K562 (cell line): ENCODE results near the gene TRAF7. TPM values are rescaled to one million over a fixed set of nuclear protein-coding genes. Genes with fewer than 3 reads are reported as not detected.

Experiments
- ATAC-seq: fragments of 200-7000 bp; cut with Tn5 transposase; 3 replicates; pipeline ENCODE4 v1.9.1; 2020; ENCODE audit warnings: moderate library complexity
- BruUV-seq: library from RNA; stranded (reverse); fragments of 400-500 nt; replicated peaks from 2 replicates; lab custom pipeline; 2021; lab: Mats Ljungman, UMichigan
- CTCF ChIA-PET: fragments of 300-600 bp; formaldehyde crosslinking; extraction: SDS; loops from one replicate; lab custom pipeline; 2021; ENCODE audit warnings: low intra/inter-chr PET ratio; lab: Yijun Ruan, JAX
- POLR2A ChIA-PET: fragments of 300-600, 350-650 bp; sonication (Branson Sonifier 250); formaldehyde crosslinking; extraction: SDS; loops from one replicate; lab custom pipeline; 2021; ENCODE audit warnings: antibody characterized with exemption, inconsistent platforms; lab: Yijun Ruan, JAX
- DNase-seq, 4 experiments: peaks; one replicate each; pipeline versions ENCODE4 v3.0.0 to v3.0.0-alpha.2; 2011 to 2018; ENCODE audit warnings: low spot score in 3 of 4, mixed read lengths in 3 of 4; ENCODE audit errors: extremely low read depth in 1 of 4
- FAIRE-seq: peaks from 2 replicates; lab custom pipeline; 2011; peaks lifted over from hg19 to GRCh38; lab: Jason Lieb, UNC
- H2AFZ ChIP-seq: 2 replicates; pipeline ENCODE4 v1.6.0; 2011; ENCODE audit warnings: low read depth, low read length, control low read depth, inconsistent platforms
- H3K27ac ChIP-seq: fragments of 200-600 bp; 3 replicates; pipeline ENCODE4 v1.8.0; 2011; ENCODE audit warnings: low read depth, mild to moderate bottlenecking, control low read depth, inconsistent platforms, low read length, moderate library complexity, mixed read lengths; ENCODE audit errors: extremely low read depth
- H3K27me3 ChIP-seq, 2 experiments: fragments of 300-600 bp in 1 of 2; 2 replicates in 1 of 2; 3 replicates in 1 of 2; pipeline versions ENCODE4 v1.6.0 to v1.8.0; 2011; ENCODE audit warnings: inconsistent platforms in 2 of 2, low read length in 2 of 2, mild to moderate bottlenecking in 1 of 2, mixed read lengths in 1 of 2, moderate library complexity in 1 of 2; ENCODE audit not compliant: control insufficient read depth in 2 of 2, insufficient read depth in 2 of 2
- H3K36me3 ChIP-seq: fragments of 300-600 bp; 3 replicates; pipeline ENCODE4 v1.8.0; 2011; ENCODE audit warnings: mild to moderate bottlenecking, low read length, inconsistent platforms; ENCODE audit not compliant: control insufficient read depth, insufficient read depth
- H3K4me1 ChIP-seq, 2 experiments: fragments of 200-600 bp in 1 of 2; replicated peaks in 1 of 2; 2 replicates in 1 of 2; 3 replicates in 1 of 2; pipeline versions ENCODE4 v1.5.1 to v1.8.0; 2011; ENCODE audit warnings: inconsistent platforms in 2 of 2, low read length in 2 of 2, mild to moderate bottlenecking in 1 of 2, mixed read lengths in 1 of 2, moderate library complexity in 1 of 2; ENCODE audit not compliant: control insufficient read depth in 2 of 2, insufficient read depth in 2 of 2
- H3K4me2 ChIP-seq: 2 replicates; pipeline ENCODE4 v1.6.1; 2011; ENCODE audit warnings: low read length, control low read depth, inconsistent platforms, mixed read lengths; ENCODE audit not compliant: insufficient read depth
- H3K4me3 ChIP-seq: fragments of 200-600 bp; sonication (generic), shearing (Covaris generic); 2 replicates; pipeline ENCODE4 v1.5.1; 2016; ENCODE audit warnings: control low read depth, inconsistent platforms
- H3K79me2 ChIP-seq: fragments of 200-600 bp; 3 replicates; pipeline ENCODE4 v1.8.0; 2011; ENCODE audit warnings: low read length, inconsistent platforms; ENCODE audit not compliant: control insufficient read depth, insufficient read depth
- H3K9ac ChIP-seq, 2 experiments: 2 replicates each; pipeline versions ENCODE4 v1.6.0 to v1.6.1; 2011; ENCODE audit warnings: low read depth in 2 of 2, low read length in 2 of 2, control low read depth in 1 of 2, inconsistent platforms in 1 of 2, mild to moderate bottlenecking in 1 of 2, mixed read lengths in 1 of 2; ENCODE audit not compliant: insufficient read depth in 1 of 2
- H3K9me1 ChIP-seq: one replicate; pipeline ENCODE4 v1.6.0; 2011; ENCODE audit warnings: inconsistent platforms, mild to moderate bottlenecking, low read length, moderate library complexity; ENCODE audit not compliant: control insufficient read depth, insufficient read depth
- H3K9me3 ChIP-seq: replicated peaks from 2 replicates; pipeline ENCODE4 v1.5.1; 2011; ENCODE audit warnings: low read depth, low read length, inconsistent platforms; ENCODE audit not compliant: control insufficient read depth, insufficient read depth
- H4K20me1 ChIP-seq: replicated peaks from 2 replicates; pipeline ENCODE4 v1.6.1; 2011; ENCODE audit warnings: low read length, inconsistent platforms, mixed read lengths; ENCODE audit not compliant: control insufficient read depth, insufficient read depth
- ATF2 ChIP-seq: sonication (generic); formaldehyde crosslinking; IDR thresholded peaks from 2 replicates; pipeline ENCODE4 v1.8.1; 2022; ENCODE audit warnings: missing genetic modification reagents
- ATF7 ChIP-seq: fragments of 450-650 bp; IDR thresholded peaks from 2 replicates; pipeline ENCODE4 v1.7.1; 2014; ENCODE audit warnings: mild to moderate bottlenecking, moderate library complexity
- CBX1 ChIP-seq: sonication (generic); IDR thresholded peaks from 2 replicates; pipeline ENCODE4 v1.6.1; 2016; ENCODE audit warnings: antibody characterized with exemption, low read depth, mild to moderate bottlenecking
- CXXC5 ChIP-seq: fragments of 250-450 bp; sonication (Bioruptor Pico); IDR thresholded peaks from 2 replicates; pipeline ENCODE4 v1.8.0; 2022; ENCODE audit warnings: inconsistent platforms, mild to moderate bottlenecking, moderate library complexity
- DACH1 ChIP-seq: fragments of 450-650 bp; IDR thresholded peaks from 2 replicates; pipeline ENCODE4 v1.6.1; 2018; ENCODE audit not compliant: partially characterized antibody
- ESRRA ChIP-seq: fragments of 450-650 bp; IDR thresholded peaks from 2 replicates; pipeline ENCODE4 v1.6.1; 2014; ENCODE audit warnings: low read depth, mild to moderate bottlenecking, moderate library complexity, borderline replicate concordance
- HDGF ChIP-seq: fragments of 450-650 bp; IDR thresholded peaks from 2 replicates; pipeline ENCODE4 v1.6.1; 2016
- HLTF ChIP-seq: fragments of 450-650 bp; IDR thresholded peaks from 2 replicates; pipeline ENCODE4 v1.6.1; 2016
- KAT7 ChIP-seq: sonication (generic); formaldehyde crosslinking; IDR thresholded peaks from 2 replicates; pipeline ENCODE4 v1.8.0; 2022; ENCODE audit warnings: missing genetic modification reagents, mild to moderate bottlenecking, borderline replicate concordance
- MYNN ChIP-seq, 2 experiments: sonication (generic); formaldehyde crosslinking in 1 of 2; IDR thresholded peaks; 2 replicates each; pipeline versions ENCODE4 v1.5.0 to v1.6.1; 2016 to 2020; ENCODE audit warnings: antibody characterized with exemption in 1 of 2, missing genetic modification reagents in 1 of 2
- NKRF ChIP-seq: fragments of 450-650 bp; IDR thresholded peaks from 2 replicates; pipeline ENCODE4 v1.6.1; 2016; ENCODE audit warnings: borderline replicate concordance
- PTBP1 ChIP-seq: fragments of 200-400 bp; formaldehyde crosslinking; IDR thresholded peaks from 2 replicates; pipeline ENCODE4 v1.6.1; 2017; ENCODE audit warnings: low read depth, low read length
- RB1 ChIP-seq: fragments of 450-650 bp; IDR thresholded peaks from 2 replicates; pipeline ENCODE4 v1.6.1; 2017; ENCODE audit warnings: low read depth, mild to moderate bottlenecking
- RCOR1 ChIP-seq, 2 experiments: IDR thresholded peaks; 2 replicates each; pipeline ENCODE4 v1.6.1; 2012; ENCODE audit warnings: low read depth in 2 of 2, low read length in 2 of 2, borderline replicate concordance in 1 of 2, improper control_type of control experiment in 1 of 2
- RFX1 ChIP-seq: fragments of 450-650 bp; IDR thresholded peaks from 2 replicates; pipeline ENCODE4 v1.6.1; 2016; ENCODE audit warnings: mild to moderate bottlenecking, moderate library complexity
- SMARCA5 ChIP-seq: fragments of 450-650 bp; IDR thresholded peaks from 2 replicates; pipeline ENCODE4 v1.6.1; 2016
- SOX6 ChIP-seq: fragments of 450-650 bp; IDR thresholded peaks from 2 replicates; pipeline ENCODE4 v1.6.1; 2014; ENCODE audit warnings: mild to moderate bottlenecking
- ZNF12 ChIP-seq: sonication (generic); formaldehyde crosslinking; IDR thresholded peaks from 2 replicates; pipeline ENCODE4 v1.4.0; 2020; ENCODE audit warnings: mild to moderate bottlenecking, missing genetic modification reagents
- ZNF212 ChIP-seq: fragments of 450-650 bp; formaldehyde crosslinking; IDR thresholded peaks from 2 replicates; pipeline ENCODE4 v1.4.0; 2020; ENCODE audit warnings: mild to moderate bottlenecking
- ZNF408 ChIP-seq: fragments of 250-450 bp; sonication (Bioruptor Pico); IDR thresholded peaks from 2 replicates; pipeline ENCODE4 v1.4.0; 2020; ENCODE audit warnings: low read depth, mild to moderate bottlenecking, moderate library complexity
- ZNF431 ChIP-seq: sonication (generic); formaldehyde crosslinking; IDR thresholded peaks from 2 replicates; pipeline ENCODE4 v1.8.0; 2022; ENCODE audit warnings: mild to moderate bottlenecking, missing genetic modification reagents
- WGBS: fragments of 100-300 bp; shearing (Covaris generic); methylation state at CpG from one replicate; pipeline ENCODE4 v1.1.6; 2016; ENCODE audit warnings: low coverage, mixed read lengths; ENCODE audit not compliant: insufficient coverage; ENCODE audit errors: missing lambda C conversion rate; 5-methylcytosine and 5-hydroxymethylcytosine counted together
- in situ Hi-C: fragments of 300-500 bp; cut with MboI; formaldehyde crosslinking; loops from 4 replicates; pipeline ENCODE4 v1.15.0; 2018; ENCODE audit warnings: inconsistent platforms, mixed read lengths
- intact Hi-C: fragments of 100-400 bp; cut with micrococcal nuclease; formaldehyde crosslinking; loops from 2 replicates; pipeline ENCODE4 v1.14.2; 2022
- polyA plus RNA-seq, 8 experiments: library from polyadenylated mRNA; depleted of rRNA in 4 of 8; stranded (reverse) in 5 of 8; unstranded in 3 of 8; fragments of >200 nt; fragmentation: Nextera tagmentation in 2 of 8; fragmentation: Illumina TruSeq in 1 of 8; extraction: Ambion mirVana in 2 of 8; extraction: Trizol in 1 of 8; gene quantifications; 2 replicates each; pipeline versions ENCODE4 v1.2.1 to v1.2.3, GENCODE V29; 2011 to 2014; ENCODE audit warnings: inconsistent platforms in 1 of 8, missing spikeins in 1 of 8
- total RNA-seq, 7 experiments: library from RNA; depleted of rRNA in 6 of 7; stranded (reverse); fragments of >200 nt in 6 of 7; fragmentation: Illumina TruSeq in 2 of 7; extraction: Trizol in 2 of 7; gene quantifications; 2 replicates each; pipeline versions ENCODE4 v1.2.1 to v1.2.3, GENCODE V29; 2011 to 2021; ENCODE audit warnings: low replicate concordance in 1 of 7

Gene TRAF7
- total and polyA plus RNA-seq, 9 of the 15 experiments (the other 6 are each of a cell fraction or from before 2014, with no cell fraction given) = 1.1 to 113 (median 41.6) TPM

DNA sequence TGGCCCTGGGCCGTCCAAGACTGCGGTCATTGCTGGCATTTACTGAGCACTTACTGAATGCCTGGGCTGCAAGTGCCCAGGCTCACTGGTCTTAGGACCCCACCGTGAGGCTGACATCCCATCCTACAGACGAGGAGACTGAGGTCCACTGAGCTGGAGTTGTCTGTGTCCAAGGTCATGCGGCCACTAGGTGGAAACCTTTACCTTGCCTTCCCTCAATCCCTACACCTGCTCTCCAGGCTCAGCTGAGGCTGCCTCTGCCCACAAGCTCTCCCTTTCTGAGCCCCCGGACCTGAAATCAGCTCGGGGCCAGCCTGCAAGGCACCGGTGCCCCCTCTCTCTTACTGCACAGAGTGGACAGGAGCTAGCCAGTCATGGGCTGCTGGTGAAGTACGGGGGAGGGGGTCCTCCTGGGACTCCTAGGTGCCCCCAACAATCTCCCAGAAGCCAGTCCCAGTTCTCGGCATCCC is 39.3 kb downstream of the TRAF7 start:
- Histone ChIP-seq H3K27me3 (peaks cover 0 to 5% of the 10 kb centered on the region in 2 experiments; a peak in 2 of 5 replicates), H3K9me1 (no peaks in the 10 kb centered on the region), H3K4me2 (no peak overlapping the region), H3K4me3 (no peak overlapping the region), H2AFZ (no peak overlapping the region), H3K4me1 (peaks cover 3 to 65% of the 10 kb centered on the region in 2 experiments; a peak in 4 of 5 replicates), H3K36me3 (no peaks in the 10 kb centered on the region), H3K27ac (no peak overlapping the region), H3K9me3 (no peaks in the 10 kb centered on the region), H4K20me1 (0 out of 2 replicates have a peak, but pooled peaks cover 6% of the 10 kb centered on the region), H3K9ac (0 out of 4 replicates have a peak overlapping the region, but pooled peaks of 1 of the 2 experiments have one; percentile 47), H3K79me2 (no peaks in the 10 kb centered on the region)
- CTCF ChIA-PET = interaction anchor here (1.0 to 2.8 kb wide), 4 partner anchors 56 to 732 kb away, joined by 3 to 18 read pairs (median 4); partner anchors contain the start of gene ECI1
- in situ Hi-C loops (no loop called here), intact Hi-C loops (loop anchor here (5.0 kb wide), 2 partner anchors 57 to 302 kb away; partner anchors contain the start of gene ECI1)
- DNase-seq (peak in 3 of 4 experiments; percentile 45 to 83 (median 73)), FAIRE-seq (peak; percentile 95), ATAC-seq (peak; percentile 90)
- 11% methylated on average over 10 of the region's 10 CpGs for WGBS
- BruUV-seq = no TSS peak
- POLR2A ChIA-PET = interaction anchor here (0.7 to 2.5 kb wide), 11 partner anchors 10 to 488 kb away, joined by 3 to 17 read pairs (median 5); partner anchors contain the start of genes ECI1, KCTD5, MLST8 and TRAF7
- TF ChIP-seq ZNF431 = no peak
- TF ChIP-seq NKRF = no peak
- no peak for TF ChIP-seq ATF2 (CRISPR knock-in tag)
- TF ChIP-seq ZNF408 (CRISPR knock-in tag) = no peak
- TF ChIP-seq RCOR1 (IDR thresholded peaks at IDR 0.05; ENCODE audit: borderline replicate concordance in 1 of 2, low read depth in 2 of 2, low read length in 2 of 2) = peak in 1 of 2 experiments; percentile 87; a peak in 2 of 4 replicates
- TF ChIP-seq DACH1 = peak; percentile 42
- TF ChIP-seq RB1 = peak; percentile 37; the same call in 1 of the 2 replicates
- 0 out of 2 replicates have a peak, but pooled peaks have one; percentile 42 for TF ChIP-seq HDGF
- TF ChIP-seq ESRRA = peak; percentile 87
- 0 out of 2 replicates have a peak, but pooled peaks have one; percentile 24 for TF ChIP-seq ATF7
- TF ChIP-seq KAT7 = no peak
- peak; percentile 17; the same call in 1 of the 2 replicates for TF ChIP-seq CXXC5 (CRISPR knock-in tag)
- TF ChIP-seq PTBP1 = peak; percentile 93
- no peak for TF ChIP-seq ZNF212
- 0 out of 2 replicates have a peak, but pooled peaks have one; percentile 57 for TF ChIP-seq ZNF12 (CRISPR knock-in tag)
- TF ChIP-seq SOX6 = 0 out of 2 replicates have a peak, but pooled peaks have one; percentile 11
- TF ChIP-seq HLTF = 0 out of 2 replicates have a peak, but pooled peaks have one; percentile 35
- peak; percentile 85; the same call in 1 of the 2 replicates for TF ChIP-seq CBX1
- TF ChIP-seq RFX1 = no peak
- peak; percentile 96 for TF ChIP-seq SMARCA5
- 0 out of 2 replicates have a peak, but pooled peaks have one; percentile 23 for TF ChIP-seq MYNN (IDR thresholded peaks at IDR 0.05)
- TF ChIP-seq MYNN (CRISPR knock-in tag; IDR thresholded peaks at IDR 0.05) = no peak
